ENCODE data around the gene C15orf62.

GRCh38 chr15:40731034-40731433, 38.7 kb upstream of the C15orf62 start:
- TF ChIP-seq CTCF (optimal IDR thresholded peaks at IDR 0.05 in 1 of 3, IDR thresholded peaks at IDR 0.05 in 1 of 3, conservative IDR thresholded peaks at IDR 0.05 in 1 of 3; ENCODE audit: extremely low read depth in 1 of 3, insufficient read depth in 2 of 3, low read length in 3 of 3) (no peak), EZH2 (IDR thresholded peaks at IDR 0.05; ENCODE audit: low read length) (no peak)
